Measurements from ENCODE around the gene RUNX3. TPM values are rescaled to one million over a fixed set of nuclear protein-coding genes. Genes with fewer than 3 reads are reported as not detected.

RUNX3 gene
- total and polyA plus RNA-seq, 2 donors (not counting 3 experiments of a cell fraction or from before 2014, with no cell fraction given) = not detected

GRCh38 chr1:24973315-24973714 lies 43.2 kb upstream of the RUNX3 start:
- intact Hi-C loops (cut with micrococcal nuclease) = no loop called here
- Histone ChIP-seq H3K9ac (replicated peaks; ENCODE audit: extremely low read depth, insufficient read depth, low read length) (no peak overlapping the region), H3K4me2 (ENCODE audit: insufficient read depth, low read length) (no peak overlapping the region), H2AFZ (ENCODE audit: low read depth, low read length) (no peak overlapping the region), H3K79me2 (ENCODE audit: control insufficient read depth, insufficient read depth, low read length) (no peaks in the 10 kb centered on the region), H3K27me3 (ENCODE audit: control insufficient read depth in 2 of 2, insufficient read depth in 2 of 2, low read length in 2 of 2) (peaks cover 2 to 4% of the 10 kb centered on the region in 2 experiments), H3K9me1 (replicated peaks; ENCODE audit: control insufficient read depth, extremely low read depth, insufficient read depth, low read length) (no peaks in the 10 kb centered on the region), H3K4me3 (replicated peaks in 1 of 3; ENCODE audit: insufficient read depth in 1 of 3, low read depth in 1 of 3, low read length in 3 of 3) (no peak overlapping the region), H3K4me1 (ENCODE audit: control insufficient read depth, extremely low read depth, insufficient read depth, low read length) (no peaks in the 10 kb centered on the region), H4K20me1 (replicated peaks; ENCODE audit: control insufficient read depth, extremely low read depth, insufficient read depth, low read length) (no peaks in the 10 kb centered on the region), H3K36me3 (ENCODE audit: control insufficient read depth in 2 of 2, extremely low read depth in 1 of 2, insufficient read depth in 2 of 2, low read length in 2 of 2) (no peaks in the 10 kb centered on the region), H3K27ac (ENCODE audit: insufficient read depth, low read depth, low read length) (no peak overlapping the region), H3K9me3 (replicated peaks; ENCODE audit: control insufficient read depth, insufficient read depth, low read length) (peaks cover 3% of the 10 kb centered on the region)
- TF ChIP-seq CTCF (IDR thresholded peaks at IDR 0.05; ENCODE audit: extremely low read depth in 1 of 2, insufficient read depth in 1 of 2, low read depth in 1 of 2, low read length in 2 of 2) (no peak), MYC (IDR thresholded peaks at IDR 0.05; ENCODE audit: low read depth, low read length) (no peak), POLR2A (IDR thresholded peaks at IDR 0.05; ENCODE audit: low read depth, low read length) (no peak), FOS (IDR thresholded peaks at IDR 0.05; ENCODE audit: borderline replicate concordance, insufficient read depth, low read length) (no peak), JUN (IDR thresholded peaks at IDR 0.05; ENCODE audit: borderline replicate concordance, insufficient read depth, insufficient read length, low read depth) (no peak), EZH2 (IDR thresholded peaks at IDR 0.05; ENCODE audit: borderline replicate concordance, low read depth, low read length, severe bottlenecking) (no peak), POLR2AphosphoS5 (IDR thresholded peaks at IDR 0.05; ENCODE audit: insufficient read depth, low read depth, low read length) (no peak), GATA2 (IDR thresholded peaks at IDR 0.05; ENCODE audit: insufficient read depth, insufficient read length, low read depth, low read length) (no peak), MAX (IDR thresholded peaks at IDR 0.05; ENCODE audit: insufficient read depth, insufficient read length) (no peak)
- CTCF ChIA-PET = interaction anchor here (1.4 kb wide), 1 partner anchor 10 kb away, joined by 3 read pairs; no protein-coding TSS in a partner anchor
- dilution Hi-C loops (cut with MboI; ENCODE audit: extremely low pct_ligation_motif_present, low sequenced_read_pairs) = no loop called here
- POLR2A ChIA-PET = no interaction called here
- FAIRE-seq (no peak), DNase-seq (ENCODE audit: low read depth, low spot score) (no peak)
- no TSS peak for BruUV-seq (replicated peaks)
